Measurements from ENCODE around the gene SLC6A6. TPM values are rescaled to one million over a fixed set of nuclear protein-coding genes. Genes with fewer than 3 reads are reported as not detected.

Gene SLC6A6
- total and polyA plus RNA-seq, 2 donors (not counting 1 experiment from before 2014, with no cell fraction given), result 8.9 to 24.0 TPM

DNA sequence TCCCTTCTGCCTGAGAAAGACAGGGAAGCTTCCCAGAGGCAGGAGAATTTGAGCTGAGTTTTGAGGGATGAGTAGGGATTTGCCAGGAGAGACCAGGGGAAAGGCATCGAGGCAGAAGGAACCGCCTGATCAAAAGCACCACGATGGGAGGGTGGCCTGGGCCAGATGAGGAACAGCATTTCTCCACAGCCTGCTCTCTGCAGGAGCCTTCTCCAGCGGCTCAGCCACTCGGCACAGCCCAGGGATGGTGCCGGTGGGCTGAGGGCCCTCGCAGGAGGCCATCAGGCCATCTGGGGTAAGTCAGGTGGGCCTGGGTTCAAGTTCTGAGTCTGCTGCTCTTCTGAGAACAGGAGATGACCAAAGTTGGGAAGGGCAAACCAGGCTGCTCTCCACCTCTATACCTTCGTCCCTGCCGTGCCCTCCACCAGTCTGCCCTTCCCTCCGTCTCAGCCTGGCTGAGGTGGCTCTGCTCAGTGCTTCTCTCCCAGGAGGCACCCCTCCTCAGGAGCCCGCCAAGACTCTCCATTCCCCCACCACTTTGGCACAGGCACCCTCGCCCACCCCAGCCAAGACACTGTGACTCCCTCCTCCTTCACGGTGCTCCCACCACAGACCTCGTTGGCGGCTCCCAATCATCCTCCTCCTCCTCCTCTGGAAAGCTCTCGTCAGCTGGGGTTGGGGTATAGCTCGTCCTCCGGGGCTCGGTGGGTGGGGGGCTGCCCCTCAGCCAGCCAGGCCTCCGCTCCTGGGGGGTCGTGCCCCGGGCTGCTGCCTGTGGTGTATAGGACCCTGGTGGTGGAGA, 102.8 kb downstream of the SLC6A6 start:
- H3K4me1 ChIP-seq (ENCODE audit: control insufficient read depth, extremely low read depth, insufficient read depth, low read length), result no peaks in the 10 kb centered on the region
- no peaks in the 10 kb centered on the region for H4K20me1 ChIP-seq (ENCODE audit: control insufficient read depth, extremely low read depth, insufficient read depth, low read length)
- H3K79me2 ChIP-seq (ENCODE audit: control insufficient read depth, insufficient read depth, low read length), result no peaks in the 10 kb centered on the region
- H3K9me3 ChIP-seq (ENCODE audit: control insufficient read depth, insufficient read depth, low read depth, low read length), result no peaks in the 10 kb centered on the region
- no peak overlapping the region for H3K4me2 ChIP-seq (ENCODE audit: extremely low read depth, insufficient read depth, low read length)
- no peak for DNase-seq (ENCODE audit: low read depth in 2 of 2)
- TF ChIP-seq, protein P1, sequence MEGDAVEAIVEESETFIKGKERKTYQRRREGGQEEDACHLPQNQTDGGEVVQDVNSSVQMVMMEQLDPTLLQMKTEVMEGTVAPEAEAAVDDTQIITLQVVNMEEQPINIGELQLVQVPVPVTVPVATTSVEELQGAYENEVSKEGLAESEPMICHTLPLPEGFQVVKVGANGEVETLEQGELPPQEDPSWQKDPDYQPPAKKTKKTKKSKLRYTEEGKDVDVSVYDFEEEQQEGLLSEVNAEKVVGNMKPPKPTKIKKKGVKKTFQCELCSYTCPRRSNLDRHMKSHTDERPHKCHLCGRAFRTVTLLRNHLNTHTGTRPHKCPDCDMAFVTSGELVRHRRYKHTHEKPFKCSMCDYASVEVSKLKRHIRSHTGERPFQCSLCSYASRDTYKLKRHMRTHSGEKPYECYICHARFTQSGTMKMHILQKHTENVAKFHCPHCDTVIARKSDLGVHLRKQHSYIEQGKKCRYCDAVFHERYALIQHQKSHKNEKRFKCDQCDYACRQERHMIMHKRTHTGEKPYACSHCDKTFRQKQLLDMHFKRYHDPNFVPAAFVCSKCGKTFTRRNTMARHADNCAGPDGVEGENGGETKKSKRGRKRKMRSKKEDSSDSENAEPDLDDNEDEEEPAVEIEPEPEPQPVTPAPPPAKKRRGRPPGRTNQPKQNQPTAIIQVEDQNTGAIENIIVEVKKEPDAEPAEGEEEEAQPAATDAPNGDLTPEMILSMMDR (conservative IDR thresholded peaks at IDR 0.05 in 1 of 2, IDR thresholded peaks at IDR 0.05 in 1 of 2; ENCODE audit: low read depth in 1 of 2, low read length in 2 of 2), result no peak
- no peak for TF ChIP-seq EZH2 (IDR thresholded peaks at IDR 0.05; ENCODE audit: low read length, missing control alignments)
- H3K36me3 ChIP-seq (ENCODE audit: control insufficient read depth, insufficient read depth, low read length), result no peaks in the 10 kb centered on the region
- no peak overlapping the region for H3K9ac ChIP-seq (ENCODE audit: insufficient read depth, low read length)
- H3K27me3 ChIP-seq (ENCODE audit: control insufficient read depth, insufficient read depth, low read length), result no peaks in the 10 kb centered on the region
- H3K27ac ChIP-seq (ENCODE audit: insufficient read depth, low read length), result no peak overlapping the region
- no peak overlapping the region for H2AFZ ChIP-seq (ENCODE audit: low read length)
- H3K4me3 ChIP-seq (replicated peaks in 1 of 4; ENCODE audit: control extremely low read depth in 1 of 4, insufficient read depth in 1 of 4, low read depth in 3 of 4, low read length in 4 of 4), result no peak overlapping the region

DNA sequence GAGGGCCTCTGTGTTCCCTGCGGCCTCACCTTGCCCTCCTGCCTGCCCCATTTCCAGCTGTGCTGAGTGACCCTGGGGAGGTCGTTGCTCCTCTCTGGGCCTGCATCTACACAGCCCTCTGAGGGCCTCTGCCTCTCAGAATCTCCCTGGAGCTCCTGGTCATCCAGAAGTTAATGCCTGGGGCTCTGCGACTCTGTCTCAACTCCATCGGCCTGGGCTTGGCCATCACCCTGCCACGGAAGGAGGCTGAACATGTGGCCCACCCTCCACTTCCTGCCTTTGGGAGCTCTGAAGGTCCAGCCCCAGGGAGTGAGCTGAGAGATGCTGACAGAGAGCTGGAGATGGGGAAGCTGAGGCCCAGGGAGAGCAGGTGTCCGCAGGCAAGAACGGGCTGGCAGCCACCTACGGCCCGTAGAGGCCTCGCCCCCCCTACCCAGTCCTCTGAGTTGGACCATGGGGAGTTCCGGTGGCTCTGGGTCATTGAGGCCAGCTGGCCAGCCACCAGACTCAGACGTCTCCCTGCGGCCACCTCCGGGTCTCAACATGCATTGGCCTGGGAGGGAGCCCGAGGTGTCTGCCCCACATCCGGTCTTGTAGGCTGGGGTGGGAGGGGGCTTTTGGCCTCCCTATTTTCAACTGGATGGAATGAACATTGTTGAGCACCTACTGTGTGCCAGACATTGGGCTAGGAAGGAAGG, 103.5 kb downstream of the SLC6A6 start:
- Histone ChIP-seq H2AFZ (ENCODE audit: low read length) (no peak overlapping the region), H3K9me3 (ENCODE audit: control insufficient read depth, insufficient read depth, low read depth, low read length) (no peaks in the 10 kb centered on the region), H3K9ac (ENCODE audit: insufficient read depth, low read length) (no peak overlapping the region), H3K4me2 (ENCODE audit: extremely low read depth, insufficient read depth, low read length) (no peak overlapping the region), H3K27ac (ENCODE audit: insufficient read depth, low read length) (no peak overlapping the region), H3K36me3 (ENCODE audit: control insufficient read depth, insufficient read depth, low read length) (no peaks in the 10 kb centered on the region), H3K4me1 (ENCODE audit: control insufficient read depth, extremely low read depth, insufficient read depth, low read length) (no peaks in the 10 kb centered on the region), H3K27me3 (ENCODE audit: control insufficient read depth, insufficient read depth, low read length) (no peaks in the 10 kb centered on the region), H3K4me3 (replicated peaks in 1 of 4; ENCODE audit: control extremely low read depth in 1 of 4, insufficient read depth in 1 of 4, low read depth in 3 of 4, low read length in 4 of 4) (no peak overlapping the region), H4K20me1 (ENCODE audit: control insufficient read depth, extremely low read depth, insufficient read depth, low read length) (no peaks in the 10 kb centered on the region), H3K79me2 (ENCODE audit: control insufficient read depth, insufficient read depth, low read length) (no peaks in the 10 kb centered on the region)
- TF ChIP-seq, protein P1 (conservative IDR thresholded peaks at IDR 0.05 in 1 of 2, IDR thresholded peaks at IDR 0.05 in 1 of 2; ENCODE audit: low read depth in 1 of 2, low read length in 2 of 2), result no peak
- no peak for TF ChIP-seq EZH2 (IDR thresholded peaks at IDR 0.05; ENCODE audit: low read length, missing control alignments)
- no peak for DNase-seq (ENCODE audit: low read depth in 2 of 2)

GRCh38 chr3:14506626-14507304, 104.4 kb downstream of the SLC6A6 start:
- Histone ChIP-seq H3K4me3 (replicated peaks in 1 of 4; ENCODE audit: control extremely low read depth in 1 of 4, insufficient read depth in 1 of 4, low read depth in 3 of 4, low read length in 4 of 4) (no peak overlapping the region), H3K9ac (ENCODE audit: insufficient read depth, low read length) (no peak overlapping the region), H3K9me3 (ENCODE audit: control insufficient read depth, insufficient read depth, low read depth, low read length) (no peaks in the 10 kb centered on the region), H3K27ac (ENCODE audit: insufficient read depth, low read length) (no peak overlapping the region), H3K27me3 (ENCODE audit: control insufficient read depth, insufficient read depth, low read length) (no peaks in the 10 kb centered on the region), H3K79me2 (ENCODE audit: control insufficient read depth, insufficient read depth, low read length) (no peaks in the 10 kb centered on the region), H3K4me1 (ENCODE audit: control insufficient read depth, extremely low read depth, insufficient read depth, low read length) (no peaks in the 10 kb centered on the region), H3K4me2 (ENCODE audit: extremely low read depth, insufficient read depth, low read length) (no peak overlapping the region), H3K36me3 (ENCODE audit: control insufficient read depth, insufficient read depth, low read length) (no peaks in the 10 kb centered on the region), H4K20me1 (ENCODE audit: control insufficient read depth, extremely low read depth, insufficient read depth, low read length) (no peaks in the 10 kb centered on the region), H2AFZ (ENCODE audit: low read length) (no peak overlapping the region)
- DNase-seq (ENCODE audit: low read depth in 2 of 2), result no peak
- TF ChIP-seq, protein P1 (conservative IDR thresholded peaks at IDR 0.05 in 1 of 2, IDR thresholded peaks at IDR 0.05 in 1 of 2; ENCODE audit: low read depth in 1 of 2, low read length in 2 of 2), result no peak
- TF ChIP-seq EZH2 (IDR thresholded peaks at IDR 0.05; ENCODE audit: low read length, missing control alignments), result no peak
